Spleen (tissue), 11 donors: ENCODE results near the gene TET3. TPM values are rescaled to one million over a fixed set of nuclear protein-coding genes. Genes with fewer than 3 reads are reported as not detected.
A peak's percentile ranks its signal among the peaks of the same experiment; 100 is the strongest.

Experiments
- DNase-seq: peaks from one replicate; pipeline ENCODE4 v3.0.0-alpha.2; 2020
- H3K27ac ChIP-seq, 8 donors: fragments of 200-600 bp; sonication (generic) in 7 of 8; 1 replicate in 4 of 8; 2 replicates in 4 of 8; pipeline versions ENCODE4 v1.5.0 to v1.8.0; 2016 to 2021; ENCODE audit warnings: inconsistent platforms in 4 of 8, mild to moderate bottlenecking in 4 of 8, moderate library complexity in 1 of 8
- H3K27me3 ChIP-seq, 7 donors: fragments of 200-600 bp; sonication (generic) in 6 of 7; replicated peaks in 1 of 7; 1 replicate in 4 of 7; 2 replicates in 3 of 7; pipeline versions ENCODE4 v1.5.0 to v1.8.0; 2016 to 2021; ENCODE audit warnings: inconsistent platforms in 3 of 7, mild to moderate bottlenecking in 1 of 7
- H3K36me3 ChIP-seq, 6 donors: fragments of 200-600 bp; sonication (generic) in 5 of 6; 1 replicate in 4 of 6; 2 replicates in 2 of 6; pipeline versions ENCODE4 v1.5.0 to v1.8.0; 2016 to 2021; ENCODE audit warnings: inconsistent platforms in 2 of 6
- H3K4me1 ChIP-seq, 6 donors: fragments of 200-600 bp; sonication (generic) in 5 of 6; 1 replicate in 3 of 6; 2 replicates in 3 of 6; pipeline versions ENCODE4 v1.5.0 to v1.8.0; 2016 to 2021; ENCODE audit warnings: inconsistent platforms in 3 of 6
- H3K4me3 ChIP-seq, 8 donors: fragments of 200-600 bp; sonication (generic) in 7 of 8; 1 replicate in 4 of 8; 2 replicates in 4 of 8; pipeline versions ENCODE4 v1.5.0 to v1.8.0; 2016 to 2021; ENCODE audit warnings: inconsistent platforms in 4 of 8, mild to moderate bottlenecking in 4 of 8, moderate library complexity in 2 of 8
- H3K9me3 ChIP-seq, 8 donors: fragments of 200-600 bp; sonication (generic) in 7 of 8; 1 replicate in 4 of 8; 2 replicates in 4 of 8; pipeline versions ENCODE4 v1.5.0 to v1.8.0; 2016 to 2021; ENCODE audit warnings: inconsistent platforms in 4 of 8
- POLR2A ChIP-seq, 3 donors: fragments of 450-650 bp; IDR thresholded peaks; one replicate each; pipeline ENCODE4 v1.5.1; 2017; ENCODE audit warnings: antibody characterized with exemption in 3 of 3, mild to moderate bottlenecking in 1 of 3
- POLR2AphosphoS5 ChIP-seq, 3 donors: sonication (generic); formaldehyde crosslinking; IDR thresholded peaks; one replicate each; pipeline ENCODE4 v1.5.1; 2017; ENCODE audit warnings: antibody characterized with exemption in 3 of 3
- WGBS, 5 donors: extraction: QIAGEN DNeasy Blood & Tissue Kit in 3 of 5; methylation state at CpG; one replicate each; pipeline versions ENCODE4 v1.1.5 to v1.1.7; 2013 to 2018; 5-methylcytosine and 5-hydroxymethylcytosine counted together
- intact Hi-C: fragments of 100-400 bp; cut with DNase I; formaldehyde crosslinking; loops from one replicate; pipeline ENCODE4 v1.15.0; 2023; ENCODE audit warnings: low total_unique reads
- polyA plus RNA-seq, 3 donors: library from polyadenylated mRNA; stranded (reverse); fragments of 200-250 nt; gene quantifications; one replicate each; pipeline ENCODE4 v1.2.1, GENCODE V29; 2013
- total RNA-seq, 7 donors: library from RNA; depleted of rRNA in 3 of 7; stranded (reverse); fragments of >200 nt in 3 of 7; fragmentation: NEBNext Ultra II Directional in 4 of 7; extraction: Animal tissue kit (Norgen Biotek cat#: 25700) in 4 of 7; gene quantifications; one replicate each; pipeline versions ENCODE4 v1.1.0 to v1.2.1, GENCODE V29; 2016 to 2021
- TF ChIP-seq, protein P1 (sequence below), 11 experiments: fragments of 200-600 bp in 7 of 11; fragments of 450-650 bp in 4 of 11; sonication (generic) in 4 of 11; IDR thresholded peaks in 8 of 11; conservative IDR thresholded peaks in 3 of 11; 1 replicate in 7 of 11; 2 replicates in 4 of 11; pipeline versions ENCODE4 v1.4.0 to v1.8.0; 2016 to 2021; ENCODE audit warnings: antibody characterized with exemption in 11 of 11, inconsistent platforms in 4 of 11, mild to moderate bottlenecking in 1 of 11
- donor health status: healthy with polysubstance abuse.
- donor health status: DM: no; HTN: no; CAD: no; lungs with moderate emphysema.
- donor health status: DM: no; HTN: no; CAD: no.
- donor health status: Bipolar disorder and iron deficiency.
- donor health status: healthy.
- donor health status: DM: no; HTN: no; CAD: no.
- donor health status: DM: yes; HTN: yes; CAD: no.

Gene TET3
- total and polyA plus RNA-seq, 10 donors = 1.6 to 27.6 (median 19.9) TPM

DNA sequence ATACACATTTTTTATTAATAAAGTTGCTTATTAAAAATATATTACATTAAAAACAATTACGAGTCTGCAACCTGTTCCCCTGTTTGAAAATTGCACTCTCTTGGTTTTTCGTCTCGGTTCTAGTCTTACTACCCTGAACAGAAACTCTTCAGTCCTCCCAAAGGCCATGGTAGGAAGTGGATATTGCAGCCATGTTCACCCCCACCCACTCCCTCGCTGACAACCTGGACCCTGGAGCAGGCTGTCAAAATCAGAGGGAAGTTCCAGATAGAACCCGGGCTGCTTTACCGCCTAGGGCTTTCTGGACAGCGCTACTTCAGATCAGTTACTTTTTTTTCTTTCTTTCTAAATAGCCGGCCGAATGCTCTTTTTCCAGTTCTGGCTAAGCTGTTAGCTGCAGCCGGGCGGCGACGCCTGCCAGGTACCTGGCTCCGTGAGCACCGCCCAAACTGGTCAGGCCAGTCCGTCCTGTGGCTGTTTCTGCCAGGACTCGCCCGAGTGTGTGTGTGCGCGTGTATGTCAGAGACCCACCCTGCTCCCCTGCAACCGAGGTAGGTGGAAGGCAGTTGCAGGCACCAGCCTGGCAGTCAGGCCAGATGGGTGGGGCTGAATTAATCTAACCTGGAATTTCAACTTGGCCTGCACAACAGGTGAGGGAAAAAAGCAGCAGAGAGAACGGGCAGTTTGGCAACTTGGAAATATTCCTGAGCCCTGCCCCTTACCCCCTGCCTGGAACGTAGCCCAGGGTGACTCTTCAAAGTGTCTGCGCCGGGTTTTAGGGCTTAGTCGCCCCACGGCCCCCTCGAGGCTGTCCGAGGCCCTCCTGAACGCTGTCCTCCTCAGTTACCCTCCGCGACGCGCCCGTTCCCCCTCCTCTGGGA lies 1.1 kb upstream of the TET3 start:
- peak overlapping the region; percentile 38 to 75 (median 62) for H3K4me3 ChIP-seq
- TF ChIP-seq, protein P1, sequence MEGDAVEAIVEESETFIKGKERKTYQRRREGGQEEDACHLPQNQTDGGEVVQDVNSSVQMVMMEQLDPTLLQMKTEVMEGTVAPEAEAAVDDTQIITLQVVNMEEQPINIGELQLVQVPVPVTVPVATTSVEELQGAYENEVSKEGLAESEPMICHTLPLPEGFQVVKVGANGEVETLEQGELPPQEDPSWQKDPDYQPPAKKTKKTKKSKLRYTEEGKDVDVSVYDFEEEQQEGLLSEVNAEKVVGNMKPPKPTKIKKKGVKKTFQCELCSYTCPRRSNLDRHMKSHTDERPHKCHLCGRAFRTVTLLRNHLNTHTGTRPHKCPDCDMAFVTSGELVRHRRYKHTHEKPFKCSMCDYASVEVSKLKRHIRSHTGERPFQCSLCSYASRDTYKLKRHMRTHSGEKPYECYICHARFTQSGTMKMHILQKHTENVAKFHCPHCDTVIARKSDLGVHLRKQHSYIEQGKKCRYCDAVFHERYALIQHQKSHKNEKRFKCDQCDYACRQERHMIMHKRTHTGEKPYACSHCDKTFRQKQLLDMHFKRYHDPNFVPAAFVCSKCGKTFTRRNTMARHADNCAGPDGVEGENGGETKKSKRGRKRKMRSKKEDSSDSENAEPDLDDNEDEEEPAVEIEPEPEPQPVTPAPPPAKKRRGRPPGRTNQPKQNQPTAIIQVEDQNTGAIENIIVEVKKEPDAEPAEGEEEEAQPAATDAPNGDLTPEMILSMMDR (IDR thresholded peaks at IDR 0.05 in 8 of 11, conservative IDR thresholded peaks at IDR 0.05 in 3 of 11) = no peak
- TF ChIP-seq POLR2AphosphoS5 (IDR thresholded peaks at IDR 0.05) = no peak
- no peak for TF ChIP-seq POLR2A (IDR thresholded peaks at IDR 0.05)
- DNase-seq = peak; percentile 84
- WGBS, 5 donors = 26 to 40% (median 28%) methylated on average over 34 to 35 of the region's 35 CpGs
- H3K27me3 ChIP-seq = peaks cover 0 to 13% (median 0%) of the 10 kb centered on the region in 7 donors
- no peaks in the 10 kb centered on the region for H3K9me3 ChIP-seq
- H3K36me3 ChIP-seq = peaks cover 0 to 22% (median 0%) of the 10 kb centered on the region in 6 donors
- intact Hi-C loops = loop anchor here (5.0 kb wide), 1 partner anchor 56 kb away; the partner anchor contains the start of gene DGUOK
- peaks cover 48 to 91% (median 83%) of the 10 kb centered on the region in 6 donors for H3K4me1 ChIP-seq
- peak overlapping the region in 7 of 8 donors; percentile 63 to 93 (median 83) for H3K27ac ChIP-seq

- WGBS, 5 donors = 0 to 1% (median 1%) methylated on average over 17 to 53 of the region's 58 CpGs; no CpG with 5 or more reads in 2 of the 5 donors
- peaks cover 40 to 91% (median 81%) of the 10 kb centered on the region in 6 donors for H3K4me1 ChIP-seq
- peak overlapping the region; percentile 38 to 75 (median 62) for H3K4me3 ChIP-seq
- no peaks in the 10 kb centered on the region for H3K9me3 ChIP-seq
- DNase-seq = no peak
- TF ChIP-seq POLR2AphosphoS5 (IDR thresholded peaks at IDR 0.05) (peak; percentile 62 to 79 (median 77)), POLR2A (IDR thresholded peaks at IDR 0.05) (no peak)
- peaks cover 0 to 9% (median 0%) of the 10 kb centered on the region in 7 donors for H3K27me3 ChIP-seq
- peaks cover 0 to 31% (median 0%) of the 10 kb centered on the region in 6 donors for H3K36me3 ChIP-seq
- intact Hi-C loops = loop anchor here (5.0 kb wide), 1 partner anchor 58 kb away; the partner anchor contains the start of gene DGUOK
- peak overlapping the region in 7 of 8 donors; percentile 63 to 93 (median 83) for H3K27ac ChIP-seq
Measured at GRCh38 chr2:73984922-73985307, 205 bp downstream of the TET3 start.

DNA sequence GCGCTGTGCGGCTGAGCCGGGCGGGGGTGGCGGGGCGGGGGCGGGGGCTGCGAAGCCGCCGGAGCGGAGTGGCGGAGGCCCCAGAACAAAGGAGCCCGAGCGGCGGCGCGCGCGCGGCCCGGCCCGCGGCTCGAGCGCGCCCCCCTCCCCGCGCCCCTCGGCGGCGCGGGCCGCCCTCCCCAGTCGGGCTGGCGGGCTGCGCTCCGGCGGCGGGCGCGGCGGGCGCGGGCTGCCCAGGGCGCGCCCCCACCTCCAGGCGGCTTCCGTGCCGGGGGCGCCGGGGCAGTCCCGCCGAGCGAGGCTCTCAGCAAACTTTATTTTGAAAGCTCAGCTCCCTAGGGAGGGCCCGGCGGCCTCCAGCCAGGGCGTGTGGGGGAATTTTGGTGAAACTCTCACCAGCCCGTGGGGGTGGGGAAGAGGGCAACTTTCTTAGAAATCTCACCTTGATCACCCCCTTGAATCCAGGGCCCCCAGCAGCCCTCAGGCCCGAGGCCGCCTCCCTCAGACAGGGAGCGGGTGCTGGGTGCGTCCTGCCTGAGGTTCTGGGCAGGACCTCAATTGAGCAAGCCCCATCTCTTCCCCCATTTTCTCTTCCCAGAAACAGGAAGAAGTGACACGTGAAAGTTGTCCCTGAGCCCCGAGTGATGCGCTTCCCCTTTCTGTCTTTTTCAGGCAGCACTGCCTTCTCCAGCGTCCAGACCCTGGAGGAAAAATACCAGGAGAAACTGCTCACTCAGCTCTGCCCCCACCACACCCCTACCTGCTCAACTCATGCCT lies 786 bp downstream of the TET3 start:
- no peaks in the 10 kb centered on the region for H3K9me3 ChIP-seq
- TF ChIP-seq POLR2A (IDR thresholded peaks at IDR 0.05) (no peak), POLR2AphosphoS5 (IDR thresholded peaks at IDR 0.05) (peak; percentile 54 to 70 (median 67))
- TF ChIP-seq, protein P1 (IDR thresholded peaks at IDR 0.05 in 8 of 11, conservative IDR thresholded peaks at IDR 0.05 in 3 of 11) = no peak
- peaks cover 0 to 37% (median 0%) of the 10 kb centered on the region in 6 donors for H3K36me3 ChIP-seq
- peaks cover 40 to 91% (median 75%) of the 10 kb centered on the region in 6 donors for H3K4me1 ChIP-seq
- peak overlapping the region; percentile 50 to 75 (median 64) for H3K4me3 ChIP-seq
- peaks cover 0 to 3% (median 0%) of the 10 kb centered on the region in 7 donors for H3K27me3 ChIP-seq
- intact Hi-C loops = no loop called here
- 0 to 2% (median 1%) methylated on average over 11 to 66 of the region's 66 CpGs for WGBS, 5 donors
- peak overlapping the region in 7 of 8 donors; percentile 83 to 93 (median 87) for H3K27ac ChIP-seq
- DNase-seq = peak; percentile 91

GRCh38 chr2:73986085-73986681 lies 1.5 kb downstream of the TET3 start:
- no peak for TF ChIP-seq POLR2AphosphoS5 (IDR thresholded peaks at IDR 0.05)
- Histone ChIP-seq H3K27me3 (no peaks in the 10 kb centered on the region), H3K9me3 (no peaks in the 10 kb centered on the region), H3K4me1 (peaks cover 40 to 88% (median 69%) of the 10 kb centered on the region in 6 donors), H3K27ac (peak overlapping the region in 6 of 8 donors; percentile 83 to 93 (median 88)), H3K36me3 (peaks cover 0 to 44% (median 0%) of the 10 kb centered on the region in 6 donors), H3K4me3 (peak overlapping the region; percentile 50 to 75 (median 64))
- intact Hi-C loops = no loop called here
- peak; percentile 82 for DNase-seq
- 73 to 86% (median 76%) methylated on average over 15 to 21 of the region's 21 CpGs for WGBS, 5 donors
